T-helper 1 cell (primary cell): ENCODE data around the gene LSAMP.
A peak's percentile ranks its signal among the peaks of the same experiment; 100 is the strongest.
"Not testable (repeated sequence)": the region's sequence is repeated elsewhere in the genome, so short reads cannot be mapped to it uniquely, and the experiment has no call there.

Experiments used
- DNase-seq, 5 donors: peaks; one replicate each; pipeline ENCODE4 v3.0.0-alpha.2; 2012 to 2020

LSAMP gene

DNA sequence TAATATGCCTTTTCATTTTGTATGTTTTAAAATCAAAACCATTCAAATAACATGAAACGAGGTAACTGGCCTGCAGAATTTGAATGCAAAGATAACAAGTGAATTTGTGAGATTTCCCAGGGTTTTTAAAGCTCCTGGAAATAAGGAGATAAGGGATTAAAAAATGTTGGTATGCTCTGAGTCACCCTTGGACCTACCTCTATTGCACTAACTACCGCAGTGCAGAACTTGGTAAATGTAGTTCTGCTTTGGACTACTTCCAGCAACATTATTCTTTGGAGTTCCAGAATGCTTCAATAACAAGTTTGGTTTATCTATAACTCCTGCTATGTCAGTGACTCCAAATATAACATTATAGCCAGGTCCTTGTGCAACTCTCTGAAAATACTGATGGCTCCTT, 620.2 kb downstream of the LSAMP start:
- DNase-seq, result no peak

DNA sequence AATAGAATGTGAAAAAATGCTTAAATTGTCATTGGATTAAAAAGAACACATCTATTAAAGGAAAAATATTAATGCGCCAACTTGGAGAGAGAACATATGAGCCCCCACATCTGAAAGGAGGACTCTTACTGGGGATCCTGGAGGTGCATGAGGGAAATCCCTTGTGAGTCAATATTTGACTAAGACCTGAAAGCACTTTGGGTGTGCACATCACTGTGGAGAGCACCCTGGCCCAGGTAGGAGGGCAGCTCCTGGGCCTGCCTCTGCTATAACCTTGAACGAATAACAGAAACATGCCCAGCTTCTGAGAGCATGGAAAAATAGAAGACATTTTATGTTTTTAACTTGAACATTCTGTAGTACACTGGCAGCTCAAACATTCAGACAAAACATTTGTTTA, 622.2 kb downstream of the LSAMP start:
- no peak for DNase-seq

DNA sequence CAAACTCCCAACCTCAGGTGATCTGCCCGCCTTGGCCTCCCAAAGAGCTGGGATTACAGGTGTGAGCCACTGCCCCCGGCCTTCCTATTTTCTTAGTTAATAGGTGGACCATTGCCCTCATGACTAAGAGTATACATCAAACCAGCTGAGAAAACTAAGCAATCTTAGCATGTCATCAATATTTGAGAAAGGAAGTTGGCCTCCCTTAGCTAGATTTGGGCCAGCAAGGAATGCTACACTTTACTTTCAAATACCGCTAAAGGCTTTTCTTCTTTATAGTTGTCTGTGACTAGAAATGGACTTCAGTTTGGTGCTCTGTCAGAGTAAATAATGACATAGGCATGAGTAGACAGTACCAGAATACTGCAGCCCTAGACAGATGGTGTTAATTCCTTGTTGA, 622.7 kb downstream of the LSAMP start:
- DNase-seq, result no peak

DNA sequence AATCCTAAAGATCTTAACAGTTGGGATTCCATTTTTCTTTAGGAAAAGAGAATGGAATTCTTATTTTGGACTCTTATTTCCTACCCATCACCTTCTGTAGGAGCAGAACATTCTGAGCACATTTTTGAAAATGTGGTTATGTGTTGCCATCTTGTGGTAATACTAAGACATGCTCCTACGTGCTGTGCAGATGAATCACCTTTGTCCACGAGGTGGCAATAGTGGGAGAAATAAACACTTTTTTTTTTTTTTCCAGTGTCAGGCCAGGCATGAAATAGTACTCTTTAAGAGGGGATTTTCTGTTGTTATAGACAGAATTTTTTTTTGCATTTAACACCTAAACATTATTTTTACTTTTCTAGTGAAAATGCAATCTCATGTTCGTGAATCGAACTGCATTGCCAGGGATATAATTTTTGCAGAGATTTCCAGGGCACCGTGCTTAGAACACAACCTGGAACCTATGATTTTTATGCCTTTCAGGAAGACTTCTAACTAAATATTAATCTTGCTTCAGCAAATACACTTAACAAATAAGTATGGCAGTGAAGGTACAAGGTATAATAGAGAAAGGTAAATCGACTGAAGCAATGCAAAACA, 625.4 kb downstream of the LSAMP start:
- peak; percentile 16 to 68 (median 38) for DNase-seq

DNA sequence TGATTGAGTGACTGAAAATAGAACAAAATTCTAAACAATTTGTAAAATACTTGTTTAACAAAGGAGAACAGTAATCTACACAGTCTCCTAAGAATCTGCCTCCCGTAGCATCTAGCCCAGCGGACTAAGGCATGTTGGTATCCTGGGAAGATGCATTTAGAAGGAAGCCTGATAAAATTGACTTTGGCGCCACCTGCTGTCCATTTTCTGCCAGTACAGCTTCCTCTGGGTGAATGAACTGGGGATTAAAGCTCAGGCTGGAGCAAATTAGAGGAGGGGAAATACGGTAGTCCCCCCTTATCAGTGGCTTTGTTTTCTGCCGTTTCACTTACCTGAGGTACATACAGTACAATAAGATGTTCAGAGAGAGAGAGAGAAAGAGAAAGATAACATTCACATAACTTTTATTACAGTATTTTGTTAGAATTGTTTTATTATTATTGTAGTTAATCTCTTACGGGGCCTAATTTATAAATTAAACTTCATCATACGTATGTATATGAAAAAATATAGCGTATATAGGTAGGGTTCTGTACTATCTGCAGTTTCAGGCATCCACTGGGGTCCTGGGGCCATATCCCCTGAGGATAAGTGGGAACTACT, 630.4 kb downstream of the LSAMP start:
- peak; percentile 20 to 58 (median 41) for DNase-seq

DNA sequence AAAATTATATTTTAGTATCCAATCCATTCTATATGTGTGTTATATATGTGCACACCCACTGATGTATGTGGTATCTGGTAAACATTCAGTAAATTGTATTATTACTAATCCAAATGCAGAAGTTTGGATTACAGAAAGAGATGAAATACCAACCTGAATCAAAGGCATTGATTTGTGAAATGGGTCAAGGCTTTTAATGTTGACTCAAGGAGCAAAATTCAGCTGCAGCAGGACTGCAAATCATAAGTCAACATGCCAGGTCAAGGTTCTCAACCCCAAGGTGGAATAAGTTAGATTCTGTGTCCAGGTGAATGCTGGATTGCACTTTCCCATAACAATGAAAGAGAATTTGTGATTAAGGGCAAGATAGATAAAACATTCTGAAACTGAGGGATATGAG, 631.3 kb downstream of the LSAMP start:
- DNase-seq, result no peak

DNA sequence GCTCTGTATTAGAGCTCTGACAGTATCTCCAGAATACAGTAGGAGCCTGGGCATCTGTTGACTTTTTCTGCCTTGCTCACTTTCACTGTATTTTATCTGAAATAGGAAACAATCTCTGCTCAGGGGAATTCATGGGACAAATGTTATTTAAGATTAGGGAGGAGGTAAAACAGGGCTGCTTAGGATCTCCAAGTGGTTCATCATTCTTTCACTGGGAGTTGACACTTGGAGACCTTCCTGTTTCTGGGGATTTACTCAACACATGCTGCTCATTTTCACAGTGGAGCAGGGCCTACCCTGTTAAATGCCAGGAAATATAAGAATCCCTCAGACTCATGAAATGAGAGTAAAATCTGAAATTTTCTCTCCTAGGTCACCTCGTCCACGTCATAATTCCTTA, 636.5 kb downstream of the LSAMP start:
- DNase-seq, result no peak

DNA sequence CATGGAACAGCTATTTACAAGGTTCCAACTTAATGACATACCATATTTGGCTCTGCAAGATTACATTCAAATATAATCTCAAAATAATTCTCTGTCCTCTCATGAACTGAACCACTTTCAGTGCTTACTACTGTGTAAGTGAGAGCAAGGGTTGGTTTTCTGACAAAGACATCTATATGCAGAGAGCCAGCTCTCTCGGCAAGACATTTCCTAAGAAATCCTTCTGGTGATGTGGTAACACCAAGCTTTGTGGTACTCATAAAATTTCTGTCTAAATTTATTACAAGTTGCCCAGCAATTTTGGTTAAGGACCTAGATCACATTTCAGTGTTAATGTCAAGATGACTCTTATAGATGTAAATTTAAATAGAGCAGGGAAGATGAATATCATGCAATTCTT, 637.0 kb downstream of the LSAMP start:
- DNase-seq, result no peak

DNA sequence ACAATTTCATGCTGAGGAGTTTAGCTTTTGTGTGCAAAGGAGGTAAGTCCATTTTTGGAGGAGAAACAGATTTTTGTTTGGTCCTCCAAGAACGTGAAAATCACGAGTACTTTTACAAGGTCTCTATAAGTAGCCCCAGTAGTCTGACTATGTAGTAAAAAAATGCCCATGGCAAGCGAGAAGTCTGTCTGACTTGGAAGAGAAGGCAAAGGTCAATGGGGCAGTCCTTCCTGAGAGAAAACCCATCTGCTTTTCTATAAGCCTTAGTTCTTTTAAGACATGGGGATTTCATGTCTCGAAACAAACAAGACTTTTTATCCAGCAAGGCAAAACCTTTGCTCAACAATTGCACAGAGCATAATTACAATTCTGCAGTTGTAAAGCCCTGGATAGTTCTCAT, 638.8 kb downstream of the LSAMP start:
- DNase-seq, result no peak

DNA sequence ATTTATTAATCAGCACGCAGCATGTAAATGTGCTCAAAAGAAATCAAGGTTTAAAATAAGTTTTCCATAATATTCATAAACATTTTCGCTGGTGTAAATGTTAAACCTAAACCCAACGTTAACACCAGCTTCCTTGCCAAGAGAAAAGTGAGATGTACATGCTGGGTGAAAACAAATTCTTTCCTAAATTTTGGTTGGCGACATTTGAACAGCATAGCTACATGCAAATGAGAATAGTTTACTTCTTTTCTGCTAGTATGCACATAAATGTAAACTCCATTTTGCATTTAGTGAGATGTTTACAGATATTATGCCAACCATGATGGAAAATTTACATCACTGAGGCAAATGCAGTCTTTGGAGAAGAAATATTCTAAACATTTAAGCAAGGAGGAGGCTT, 639.8 kb downstream of the LSAMP start:
- DNase-seq, result no peak

DNA sequence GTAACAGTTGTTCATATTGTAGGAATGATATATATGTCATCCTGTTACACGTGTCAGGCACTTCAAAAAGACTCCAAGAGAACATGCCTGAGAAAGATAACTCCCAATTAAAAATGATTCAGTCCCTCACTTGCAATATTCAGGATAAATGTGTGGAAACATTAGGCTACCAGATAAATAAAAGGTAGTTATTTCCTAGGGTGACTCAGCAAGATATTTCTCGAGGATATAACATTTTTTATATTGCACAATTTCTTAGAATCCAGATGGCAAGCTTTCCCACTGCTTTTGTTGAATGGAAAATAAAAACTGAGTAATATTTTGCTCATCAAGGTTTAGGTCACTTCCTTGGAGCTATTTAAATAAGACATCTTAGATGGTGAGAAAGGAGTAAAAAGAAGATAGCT, 640.6 kb downstream of the LSAMP start:
- DNase-seq, result no peak

DNA sequence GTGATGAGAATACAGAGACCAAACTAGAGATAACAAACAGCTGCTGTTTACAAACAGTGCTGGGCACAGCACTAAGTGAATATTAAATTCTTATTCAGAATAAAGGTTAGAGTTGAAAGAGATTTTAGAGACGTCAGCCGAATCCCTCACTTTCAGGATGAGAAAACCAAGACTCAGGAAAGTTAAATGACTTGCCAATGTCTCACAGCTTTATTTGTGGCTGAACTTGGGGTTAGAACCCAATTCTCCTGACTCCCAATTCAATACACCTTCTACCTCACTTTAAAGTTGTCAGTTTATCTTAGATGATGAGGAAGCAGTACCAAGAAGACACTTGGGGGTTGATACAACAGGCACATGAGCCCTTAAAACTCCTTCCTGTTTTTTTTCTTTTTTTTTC, 641.1 kb downstream of the LSAMP start:
- no peak for DNase-seq

DNA sequence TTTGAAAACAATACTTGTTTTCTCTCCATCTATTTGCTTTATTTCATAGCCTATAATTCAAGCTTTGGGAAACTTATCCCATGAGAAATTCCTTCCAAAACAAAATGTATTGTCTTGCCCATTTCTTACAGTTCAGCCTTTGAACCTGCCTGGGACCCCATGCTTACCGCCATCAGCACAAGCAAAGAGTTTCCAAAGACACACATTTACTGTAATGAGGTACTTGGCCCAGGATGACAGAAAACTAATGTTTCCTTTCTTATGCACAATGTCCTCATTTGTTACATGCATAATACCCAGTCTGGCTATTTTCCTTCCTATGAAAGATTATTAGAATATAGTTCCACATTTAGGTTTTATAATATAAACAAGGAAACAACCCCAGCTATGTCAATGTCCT, 641.6 kb downstream of the LSAMP start:
- DNase-seq, result no peak

DNA sequence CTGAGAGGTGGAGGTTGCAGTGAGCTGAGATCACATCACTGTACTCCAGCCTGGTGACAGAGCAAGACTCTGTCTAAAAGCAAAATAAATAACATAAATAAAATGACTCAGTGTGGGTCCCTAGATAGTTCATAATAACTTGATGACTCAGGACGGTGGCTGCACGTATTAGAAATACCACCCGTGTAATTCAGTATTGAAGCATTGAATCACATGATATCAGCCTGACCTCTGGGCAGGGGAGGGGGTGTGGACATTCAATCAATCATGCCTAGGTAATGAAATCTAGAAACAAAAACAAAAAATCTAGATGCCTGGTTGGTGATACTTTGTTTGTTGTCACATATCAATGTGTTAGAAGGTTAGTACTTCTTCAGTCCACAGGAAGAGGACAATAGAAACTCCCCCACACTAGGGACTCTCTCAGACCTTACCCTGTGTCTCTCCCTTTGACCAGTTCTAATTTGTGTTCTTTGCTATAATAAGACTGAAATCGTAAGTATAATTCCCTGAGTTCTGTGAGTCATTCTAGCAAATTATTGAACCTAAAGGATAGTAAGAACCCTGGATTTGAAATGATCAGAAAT, 644.7 kb downstream of the LSAMP start:
- no peak for DNase-seq

DNA sequence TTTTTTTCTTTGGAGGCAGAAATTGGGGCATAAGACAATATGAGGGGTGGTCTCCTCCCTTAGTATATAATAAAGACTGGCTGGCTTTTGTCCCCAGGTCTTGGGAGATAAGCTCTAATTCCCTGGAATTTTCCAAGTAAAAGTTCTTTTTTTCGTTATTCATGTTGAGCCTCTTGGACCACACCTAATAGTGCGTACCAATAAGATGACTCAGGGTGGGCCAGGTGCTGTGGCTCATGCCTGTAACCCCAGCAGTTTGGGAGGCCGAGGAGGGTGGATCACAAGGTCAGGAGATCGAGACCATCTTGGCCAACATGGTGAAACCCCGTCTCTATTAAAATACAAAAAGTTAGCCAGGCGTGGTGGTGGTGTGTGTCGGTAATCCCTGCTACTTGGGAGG, 645.2 kb downstream of the LSAMP start:
- DNase-seq, result not testable (repeated sequence)

DNA sequence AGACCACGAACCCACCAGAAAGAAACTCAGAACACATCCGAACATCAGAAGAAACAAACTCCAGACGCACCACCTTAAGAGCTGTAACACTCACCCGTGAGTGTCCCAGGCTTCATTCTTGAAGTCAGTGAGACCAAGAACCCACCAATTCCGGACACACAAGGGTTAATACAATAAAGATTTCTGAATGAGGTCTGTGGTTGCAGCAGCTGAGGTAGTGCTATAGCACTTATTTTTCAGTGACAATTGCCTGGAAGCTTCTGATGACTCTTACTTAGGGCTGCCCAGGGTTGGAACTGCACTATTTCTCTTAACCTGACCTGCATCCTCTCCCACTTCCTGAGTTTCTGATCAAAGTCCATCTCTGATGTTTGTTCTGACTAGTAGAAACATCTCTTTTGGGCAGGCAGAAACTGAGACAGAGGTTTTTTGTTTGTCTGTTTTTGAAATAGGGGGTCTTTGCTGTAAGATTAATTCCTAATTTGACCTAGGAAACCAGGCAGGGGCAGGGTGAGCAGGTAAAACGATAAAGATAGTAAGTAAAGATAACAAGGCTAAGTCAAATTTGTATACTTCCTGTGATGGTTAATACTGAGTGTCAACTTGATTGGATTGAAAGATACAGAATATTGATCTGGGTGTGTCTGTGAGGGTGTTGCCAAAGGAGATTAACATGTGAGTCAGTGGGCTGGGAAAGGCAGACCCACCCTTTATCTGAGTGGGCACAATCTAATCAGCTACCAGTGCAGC, 652.9 kb downstream of the LSAMP start:
- peak in 1 of 5 donors; percentile 47 for DNase-seq

DNA sequence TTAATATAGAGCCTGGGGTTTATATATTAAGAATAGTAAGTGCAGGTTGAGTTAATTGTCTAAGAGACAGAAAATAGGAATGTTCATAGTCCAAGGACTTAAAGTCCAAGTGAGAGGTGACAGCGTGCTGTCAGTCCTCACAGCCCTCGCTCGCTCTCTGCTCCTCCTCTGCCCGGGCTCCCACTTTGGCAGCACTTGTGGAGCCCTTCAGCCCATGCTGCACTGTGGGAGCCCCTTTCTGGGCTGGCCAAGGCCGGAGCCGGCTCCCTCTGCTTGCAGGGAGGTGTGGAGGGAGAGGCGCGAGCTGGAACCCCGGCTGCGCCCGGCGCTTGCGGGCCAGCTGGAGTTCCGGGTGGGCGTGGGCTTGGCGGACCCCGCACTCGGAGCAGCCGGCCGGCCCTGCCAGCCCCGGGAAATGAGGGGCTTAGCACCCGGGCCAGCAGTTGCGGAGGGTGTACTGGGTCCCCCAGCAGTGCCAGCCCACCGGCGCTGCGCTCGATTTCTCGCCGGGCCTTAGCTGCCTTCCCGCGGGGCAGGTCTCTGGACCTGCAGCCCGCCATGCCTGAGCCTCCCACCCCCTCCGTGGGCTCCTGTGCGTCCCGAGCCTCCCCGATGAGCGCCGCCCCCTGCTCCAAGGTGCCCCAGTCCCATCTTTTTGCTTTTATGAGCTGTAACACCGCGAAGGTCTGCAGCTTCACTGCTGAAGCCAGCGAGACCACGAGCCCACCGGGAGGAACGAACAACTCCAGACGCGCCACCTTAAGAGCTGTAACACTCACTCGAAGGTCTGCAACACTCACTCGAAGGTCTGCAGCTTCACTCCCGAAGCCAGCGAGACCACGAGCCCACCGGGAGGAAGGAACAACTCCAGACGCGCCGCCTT, 653.8 kb downstream of the LSAMP start:
- DNase-seq, result not testable (repeated sequence)

DNA sequence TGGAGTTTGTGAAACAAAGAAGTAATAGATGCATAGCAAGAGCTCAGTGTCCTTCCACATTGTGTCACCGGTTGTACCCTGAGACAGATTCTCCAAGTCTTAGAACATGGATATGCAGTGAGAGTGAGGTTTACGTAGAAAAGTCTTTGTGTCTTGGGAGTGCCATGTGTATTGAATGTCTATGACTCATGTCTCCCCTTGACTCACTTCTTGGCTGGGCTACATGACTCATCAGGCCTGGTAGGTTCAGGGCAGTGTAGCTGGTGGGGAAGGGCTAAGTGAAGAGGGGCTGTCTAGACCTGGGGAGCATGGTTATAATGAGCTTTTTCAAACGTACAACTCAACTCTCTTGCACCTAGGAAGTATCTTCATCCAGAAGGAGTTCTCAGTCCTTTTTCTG, 654.5 kb downstream of the LSAMP start:
- peak in 1 of 5 donors; percentile 40 for DNase-seq

DNA sequence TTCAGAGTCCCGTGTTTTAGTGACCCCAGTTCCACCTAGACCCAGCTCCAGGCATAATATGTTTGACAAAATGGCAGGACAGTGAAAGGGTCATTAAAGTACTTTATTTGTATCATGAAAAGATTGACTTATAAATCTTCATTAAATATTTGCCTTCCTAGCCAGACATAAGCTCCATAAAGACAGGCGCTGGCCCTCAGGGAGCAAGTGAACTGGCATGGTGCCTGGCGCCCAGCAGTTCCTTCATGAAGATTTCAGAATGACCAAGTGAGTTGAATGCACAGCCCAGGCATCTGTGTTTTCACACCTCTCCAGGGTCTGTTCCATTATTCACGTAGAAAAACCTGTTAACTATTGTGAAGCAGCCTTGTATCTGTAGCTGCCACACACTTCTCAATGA, 655.8 kb downstream of the LSAMP start:
- DNase-seq, result no peak

DNA sequence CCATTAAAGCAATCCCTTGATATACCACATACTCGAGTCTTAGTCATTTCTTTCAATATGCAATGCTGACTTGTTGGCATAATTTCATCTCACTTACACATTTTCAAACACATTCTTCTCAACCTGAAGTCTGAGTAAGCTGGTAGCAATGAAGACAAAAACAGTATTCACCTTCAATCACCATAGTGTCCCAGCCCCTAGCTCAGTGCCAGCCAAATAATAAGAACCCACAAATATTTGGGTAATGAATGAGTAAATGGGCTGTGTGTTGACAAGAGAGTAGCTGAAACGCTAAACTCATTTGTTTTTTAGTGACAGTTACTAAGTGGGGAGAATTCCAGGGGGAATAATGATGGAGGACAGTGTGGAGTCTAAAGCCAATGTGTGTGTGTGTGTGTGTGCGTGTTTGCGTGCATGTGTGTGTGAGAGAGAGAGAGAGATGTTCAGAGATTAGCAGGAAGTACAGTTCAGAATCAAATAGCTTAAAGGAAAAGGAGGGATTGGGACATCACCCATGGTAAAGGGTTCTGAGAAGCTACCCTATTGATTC, 656.3 kb downstream of the LSAMP start:
- no peak for DNase-seq

DNA sequence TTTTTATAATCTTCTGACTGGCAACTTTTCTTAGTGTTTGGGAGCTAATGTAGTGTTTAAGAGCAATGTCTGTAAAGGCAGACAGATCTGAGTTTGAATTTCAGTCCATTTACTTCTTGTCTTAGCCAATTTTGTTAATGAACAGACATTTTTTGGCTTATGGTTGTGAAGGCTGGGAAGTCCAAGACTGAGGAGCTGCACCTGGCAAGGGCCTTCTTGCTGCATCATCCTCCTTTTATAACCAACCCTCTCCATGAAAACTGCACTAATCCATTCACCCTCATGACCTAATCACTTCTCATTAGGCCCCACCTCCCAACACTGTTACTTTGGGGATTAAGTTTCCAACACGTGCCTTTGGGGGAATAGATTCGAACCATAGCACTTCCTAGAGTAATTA, 657.5 kb downstream of the LSAMP start:
- DNase-seq, result no peak

DNA sequence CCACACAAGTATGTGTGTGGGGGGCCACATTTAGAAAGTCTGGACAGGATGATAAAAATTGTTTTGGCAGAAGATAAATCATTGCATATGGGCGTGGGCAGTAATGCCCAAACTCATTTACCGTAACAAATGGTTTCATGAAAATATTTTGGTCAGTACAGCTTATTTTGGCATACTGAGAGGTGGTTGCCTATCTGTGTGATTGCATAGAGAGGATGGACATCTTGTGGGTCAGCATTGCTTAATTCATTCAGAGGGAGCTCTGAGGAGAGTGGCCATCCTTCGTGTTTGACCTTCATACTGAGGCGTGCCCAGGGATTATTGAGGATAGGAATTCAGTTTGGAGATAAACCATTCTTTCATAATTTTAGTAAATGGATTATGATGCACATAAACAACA, 659.5 kb downstream of the LSAMP start:
- no peak for DNase-seq
